HFFc6 (cell line): ENCODE measurements around the gene TMEM91. TPM values are rescaled to one million over a fixed set of nuclear protein-coding genes. Genes with fewer than 3 reads are reported as not detected.
A peak's percentile ranks its signal among the peaks of the same experiment; 100 is the strongest.

Source experiments
- DNase-seq: peaks from one replicate; pipeline ENCODE4 v3.0.0-alpha.2; 2018
- H3K27ac Mint-ChIP-seq: 2 replicates; pipeline ENCODE4 v1.8.0; 2020; ENCODE audit warnings: mild to moderate bottlenecking, mixed read lengths
- H3K27me3 Mint-ChIP-seq: 2 replicates; pipeline ENCODE4 v1.8.0; 2021; ENCODE audit warnings: mild to moderate bottlenecking, moderate library complexity, mixed read lengths; ENCODE audit not compliant: insufficient read depth
- H3K36me3 Mint-ChIP-seq: 2 replicates; pipeline ENCODE4 v1.8.0; 2021; ENCODE audit warnings: low read depth, mixed read lengths
- H3K4me1 Mint-ChIP-seq: 2 replicates; pipeline ENCODE4 v1.8.0; 2020; ENCODE audit warnings: low read depth, mixed read lengths
- H3K4me3 Mint-ChIP-seq: 2 replicates; pipeline ENCODE4 v1.8.0; 2020; ENCODE audit warnings: mild to moderate bottlenecking, moderate library complexity, mixed read lengths
- H3K9me3 Mint-ChIP-seq: 2 replicates; pipeline ENCODE4 v1.8.0; 2020; ENCODE audit warnings: mild to moderate bottlenecking, mixed read lengths
- total RNA-seq, 6 experiments: library from RNA; stranded (reverse); fragmentation: NEBNext Ultra II Directional; extraction: Animal tissue kit (Norgen Biotek cat#: 25700); gene quantifications; 2 replicates in 1 of 6; 3 replicates in 5 of 6; pipeline ENCODE4 v1.2.3, GENCODE V29; 2021
- TF ChIP-seq, protein P1 (sequence below): fragments of 200-600 bp; sonication (generic); IDR thresholded peaks from 2 replicates; pipeline ENCODE4 v1.5.0; 2021; ENCODE audit warnings: antibody characterized with exemption, mild to moderate bottlenecking

Gene TMEM91
- total RNA-seq, 6 experiments from 2014 or later: 1.4 to 2.6 (median 1.7) TPM

DNA sequence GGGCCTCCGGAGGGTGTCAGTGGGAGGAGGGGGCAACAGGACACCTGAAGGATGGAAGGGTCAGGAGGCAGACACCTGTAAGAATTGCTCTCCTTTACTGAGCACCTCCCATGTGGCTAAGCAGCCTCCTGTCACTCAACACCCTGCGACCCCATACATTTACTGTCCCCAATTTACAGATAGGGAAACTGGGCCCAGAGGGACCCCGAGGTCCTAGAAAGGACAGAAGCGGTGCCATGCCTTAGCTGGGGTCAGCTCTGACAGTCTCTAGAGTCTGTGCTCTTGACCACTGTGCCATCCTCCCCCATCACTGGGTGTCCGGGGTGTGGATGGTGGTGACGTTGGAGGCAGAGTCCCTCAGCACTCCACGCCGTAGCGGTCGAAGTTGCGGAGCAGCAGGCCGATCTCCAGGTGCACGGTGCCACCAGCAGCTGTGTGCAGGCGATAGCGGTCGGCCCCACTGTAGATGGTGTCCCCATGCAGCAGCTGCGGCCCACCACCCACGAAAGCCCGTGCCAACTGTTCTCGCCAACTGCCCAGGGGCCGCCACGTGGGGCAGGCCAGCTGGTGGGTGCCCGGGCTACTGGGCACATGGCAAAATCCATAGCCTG, 21.9 kb upstream of the TMEM91 start:
- no peaks in the 10 kb centered on the region for H3K27me3 Mint-ChIP-seq
- H3K9me3 Mint-ChIP-seq: no peaks in the 10 kb centered on the region

DNA sequence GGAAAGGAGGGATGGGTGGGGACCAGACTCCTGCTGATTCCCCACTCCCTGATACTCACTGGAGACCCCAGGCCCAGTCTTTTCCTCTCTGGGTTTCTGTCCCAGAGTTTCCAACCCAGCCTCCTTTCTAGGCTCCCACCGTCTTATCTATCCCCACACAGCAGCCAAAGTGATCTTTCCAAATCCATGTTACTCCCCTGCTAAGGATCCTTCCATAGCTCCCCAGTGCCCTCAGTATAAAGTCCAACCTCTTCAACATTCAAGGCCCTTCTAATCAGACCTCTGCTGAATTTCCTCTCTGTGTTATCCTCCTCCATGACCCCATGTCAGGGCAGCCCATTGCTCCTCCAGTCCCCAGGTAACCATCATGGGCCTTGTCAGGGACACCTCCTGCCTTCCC, 21.3 kb upstream of the TMEM91 start:
- DNase-seq: no peak
- Mint-ChIP-seq H3K27ac (no peak overlapping the region), H3K36me3 (no peaks in the 10 kb centered on the region), H3K4me3 (no peak overlapping the region), H3K4me1 (peaks cover 17% of the 10 kb centered on the region), H3K27me3 (no peaks in the 10 kb centered on the region), H3K9me3 (no peaks in the 10 kb centered on the region)
- TF ChIP-seq, protein P1, sequence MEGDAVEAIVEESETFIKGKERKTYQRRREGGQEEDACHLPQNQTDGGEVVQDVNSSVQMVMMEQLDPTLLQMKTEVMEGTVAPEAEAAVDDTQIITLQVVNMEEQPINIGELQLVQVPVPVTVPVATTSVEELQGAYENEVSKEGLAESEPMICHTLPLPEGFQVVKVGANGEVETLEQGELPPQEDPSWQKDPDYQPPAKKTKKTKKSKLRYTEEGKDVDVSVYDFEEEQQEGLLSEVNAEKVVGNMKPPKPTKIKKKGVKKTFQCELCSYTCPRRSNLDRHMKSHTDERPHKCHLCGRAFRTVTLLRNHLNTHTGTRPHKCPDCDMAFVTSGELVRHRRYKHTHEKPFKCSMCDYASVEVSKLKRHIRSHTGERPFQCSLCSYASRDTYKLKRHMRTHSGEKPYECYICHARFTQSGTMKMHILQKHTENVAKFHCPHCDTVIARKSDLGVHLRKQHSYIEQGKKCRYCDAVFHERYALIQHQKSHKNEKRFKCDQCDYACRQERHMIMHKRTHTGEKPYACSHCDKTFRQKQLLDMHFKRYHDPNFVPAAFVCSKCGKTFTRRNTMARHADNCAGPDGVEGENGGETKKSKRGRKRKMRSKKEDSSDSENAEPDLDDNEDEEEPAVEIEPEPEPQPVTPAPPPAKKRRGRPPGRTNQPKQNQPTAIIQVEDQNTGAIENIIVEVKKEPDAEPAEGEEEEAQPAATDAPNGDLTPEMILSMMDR: no peak

More for the DNA sequence above, 21.9 kb upstream of the TMEM91 start:
- TF ChIP-seq, protein P1: peak; percentile 46
- H3K27ac Mint-ChIP-seq: peak overlapping the region; percentile 77
- H3K36me3 Mint-ChIP-seq: no peaks in the 10 kb centered on the region
- H3K4me1 Mint-ChIP-seq: peaks cover 22% of the 10 kb centered on the region
- no peak for DNase-seq
- H3K4me3 Mint-ChIP-seq: peak overlapping the region; percentile 83

DNA sequence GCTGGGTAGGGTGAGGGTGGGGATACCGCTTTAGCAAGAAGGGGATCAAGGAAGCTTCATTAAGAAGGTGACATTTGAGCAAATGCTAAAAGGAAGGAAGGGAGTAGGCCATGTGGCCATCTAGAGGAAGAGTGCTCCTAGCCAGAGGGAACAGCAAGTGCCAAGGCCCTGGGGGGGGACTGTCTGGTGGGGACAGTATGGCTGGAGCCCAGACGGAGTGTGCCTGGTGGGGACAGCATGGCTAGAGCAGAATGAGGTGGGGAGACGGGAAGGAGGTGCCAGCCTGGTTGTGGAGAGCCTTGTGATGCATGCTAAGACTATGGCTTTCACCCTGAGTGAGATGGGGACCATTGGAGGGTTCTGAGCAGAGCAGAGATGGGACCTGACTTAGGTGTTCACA, 20.5 kb upstream of the TMEM91 start:
- H3K27ac Mint-ChIP-seq: no peak overlapping the region
- TF ChIP-seq, protein P1: no peak
- no peak overlapping the region for H3K4me3 Mint-ChIP-seq
- H3K27me3 Mint-ChIP-seq: no peaks in the 10 kb centered on the region
- H3K4me1 Mint-ChIP-seq: peaks cover 10% of the 10 kb centered on the region
- no peaks in the 10 kb centered on the region for H3K36me3 Mint-ChIP-seq
- no peaks in the 10 kb centered on the region for H3K9me3 Mint-ChIP-seq
- DNase-seq: no peak

DNA sequence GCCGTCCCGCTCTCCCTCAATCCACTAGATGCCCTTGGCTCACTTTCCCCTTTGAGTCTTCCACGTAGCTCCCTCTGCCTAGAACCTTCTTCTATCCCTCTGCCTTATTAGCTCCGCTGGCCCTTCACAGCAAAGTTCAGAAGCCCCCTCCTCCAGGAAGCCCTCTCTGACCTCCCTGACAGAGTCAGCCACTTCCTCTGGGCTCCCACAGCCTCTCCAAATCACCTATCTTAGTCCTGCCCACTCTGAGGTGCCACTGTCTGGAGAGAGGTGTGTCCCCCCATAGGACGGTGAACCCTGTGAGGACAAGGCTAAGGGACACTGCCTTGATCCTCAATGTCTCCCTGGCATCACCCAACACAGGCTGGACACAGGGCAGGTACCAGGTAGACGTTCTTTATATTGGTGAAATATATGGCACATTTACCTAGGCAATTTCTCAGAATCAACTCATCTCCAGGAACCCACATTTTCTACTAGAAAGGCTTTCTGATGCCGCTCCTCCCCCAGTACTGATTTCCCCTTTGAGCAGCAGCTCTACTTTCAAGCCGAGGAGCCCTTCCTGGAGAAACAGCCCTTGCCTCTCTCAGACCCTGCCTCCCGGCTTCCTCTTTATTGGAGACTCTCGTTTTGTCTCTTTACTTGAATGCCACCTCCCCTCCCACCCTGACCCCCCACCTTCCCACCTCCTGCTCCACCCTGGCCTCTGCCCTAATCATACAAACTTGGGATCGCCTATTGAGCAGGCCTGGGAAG, 19.2 kb upstream of the TMEM91 start:
- H3K27me3 Mint-ChIP-seq: no peaks in the 10 kb centered on the region
- H3K27ac Mint-ChIP-seq: no peak overlapping the region
- peaks cover 6% of the 10 kb centered on the region for H3K4me1 Mint-ChIP-seq
- H3K4me3 Mint-ChIP-seq: no peak overlapping the region
- H3K36me3 Mint-ChIP-seq: no peaks in the 10 kb centered on the region
- DNase-seq: no peak
- H3K9me3 Mint-ChIP-seq: no peaks in the 10 kb centered on the region
- TF ChIP-seq, protein P1: no peak

DNA sequence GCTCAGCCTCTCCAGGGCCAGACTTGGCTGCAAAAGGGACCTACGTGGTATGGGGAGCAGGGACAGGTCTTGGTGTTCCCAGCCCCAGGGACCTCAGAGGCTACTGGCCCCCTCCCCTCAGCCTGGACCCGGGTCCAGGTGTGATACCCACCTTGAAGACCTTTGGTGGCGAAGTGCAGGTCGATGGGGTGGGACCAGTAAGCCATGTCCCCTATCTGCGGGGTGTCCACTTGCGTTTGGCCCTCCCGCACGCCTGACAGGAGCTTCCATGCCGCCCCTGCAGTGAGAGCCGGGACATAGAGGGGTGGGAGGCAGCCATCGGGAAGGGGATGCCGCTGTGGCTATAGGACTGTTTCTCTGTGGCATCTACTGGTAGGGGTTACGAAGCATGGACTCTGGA, 18.6 kb upstream of the TMEM91 start:
- H3K9me3 Mint-ChIP-seq: no peaks in the 10 kb centered on the region
- DNase-seq: no peak
- no peak overlapping the region for H3K4me3 Mint-ChIP-seq
- H3K27ac Mint-ChIP-seq: no peak overlapping the region
- H3K4me1 Mint-ChIP-seq: peaks cover 10% of the 10 kb centered on the region
- no peaks in the 10 kb centered on the region for H3K27me3 Mint-ChIP-seq
- H3K36me3 Mint-ChIP-seq: no peaks in the 10 kb centered on the region
- TF ChIP-seq, protein P1: no peak
